ENCODE measurements around the gene ADAMTS6.

ADAMTS6 gene

GRCh38 chr5:65102371-65102975 is 379.2 kb downstream of the ADAMTS6 start:
- DNase-seq (ENCODE audit: low read depth): no peak
- no peak for TF ChIP-seq CTCF (IDR thresholded peaks at IDR 0.05; ENCODE audit: low read depth, low read length, missing control alignments)
- in situ Hi-C loops (cut with HindIII; ENCODE audit: low sequenced_read_pairs): loop anchor here (5.0 to 25.0 kb wide), 2 partner anchors 290 to 380 kb away; partner anchors contain the start of gene ADAMTS6
- peak overlapping the region; percentile 42 for H3K4me3 ChIP-seq (ENCODE audit: low read depth, low read length)

GRCh38 chr5:65101632-65102100 is 380.1 kb downstream of the ADAMTS6 start:
- H3K4me3 ChIP-seq (ENCODE audit: low read depth, low read length): no peak overlapping the region
- in situ Hi-C loops (cut with HindIII; ENCODE audit: low sequenced_read_pairs): loop anchor here (5.0 to 25.0 kb wide), 2 partner anchors 289 to 381 kb away; partner anchors contain the start of gene ADAMTS6
- no peak for DNase-seq (ENCODE audit: low read depth)
- no peak for TF ChIP-seq CTCF (IDR thresholded peaks at IDR 0.05; ENCODE audit: low read depth, low read length, missing control alignments)

- peak; percentile 77 for DNase-seq (ENCODE audit: low read depth)
- TF ChIP-seq CTCF (IDR thresholded peaks at IDR 0.05; ENCODE audit: low read depth, low read length, missing control alignments): peak; percentile 84
- no peak overlapping the region for H3K4me3 ChIP-seq (ENCODE audit: low read depth, low read length)
- in situ Hi-C loops (cut with HindIII; ENCODE audit: low sequenced_read_pairs): loop anchor here (5.0 to 25.0 kb wide), 2 partner anchors 289 to 381 kb away; partner anchors contain the start of gene ADAMTS6
Measured at GRCh38 chr5:65100911-65101631, 380.6 kb downstream of the ADAMTS6 start.

Data from astrocyte of the cerebellum (primary cell).